HCT116 (cell line): Measurements from ENCODE around the gene PAM16.

ENCODE experiments used
- CTCF ChIP-seq, 3 experiments: fragments of 200-600 bp in 1 of 3; sonication (generic) in 1 of 3; IDR thresholded peaks in 2 of 3; conservative IDR thresholded peaks in 1 of 3; 2 replicates each; pipeline ENCODE4 v1.5.1; 2012 to 2017; ENCODE audit warnings: low read depth in 2 of 3, low read length in 2 of 3, antibody characterized with exemption in 1 of 3, borderline replicate concordance in 1 of 3, control low read depth in 1 of 3, mild to moderate bottlenecking in 1 of 3, mixed read lengths in 1 of 3, mixed run types in 1 of 3, moderate library complexity in 1 of 3; ENCODE audit not compliant: insufficient read depth in 1 of 3
- EGR1 ChIP-seq: IDR thresholded peaks from 2 replicates; pipeline ENCODE4 v1.6.1; 2012; ENCODE audit warnings: low read depth
- FOSL1 ChIP-seq: IDR thresholded peaks from 2 replicates; pipeline ENCODE4 v1.6.1; 2012; ENCODE audit warnings: low read depth
- MAX ChIP-seq: IDR thresholded peaks from 2 replicates; pipeline ENCODE4 v1.6.1; 2012
- POLR2AphosphoS5 ChIP-seq: IDR thresholded peaks from 2 replicates; pipeline ENCODE4 v1.6.1; 2011; ENCODE audit warnings: mild to moderate bottlenecking, low read depth, low read length, moderate library complexity
- SRF ChIP-seq: IDR thresholded peaks from 2 replicates; pipeline ENCODE4 v1.6.1; 2012; ENCODE audit warnings: low read depth

DNA sequence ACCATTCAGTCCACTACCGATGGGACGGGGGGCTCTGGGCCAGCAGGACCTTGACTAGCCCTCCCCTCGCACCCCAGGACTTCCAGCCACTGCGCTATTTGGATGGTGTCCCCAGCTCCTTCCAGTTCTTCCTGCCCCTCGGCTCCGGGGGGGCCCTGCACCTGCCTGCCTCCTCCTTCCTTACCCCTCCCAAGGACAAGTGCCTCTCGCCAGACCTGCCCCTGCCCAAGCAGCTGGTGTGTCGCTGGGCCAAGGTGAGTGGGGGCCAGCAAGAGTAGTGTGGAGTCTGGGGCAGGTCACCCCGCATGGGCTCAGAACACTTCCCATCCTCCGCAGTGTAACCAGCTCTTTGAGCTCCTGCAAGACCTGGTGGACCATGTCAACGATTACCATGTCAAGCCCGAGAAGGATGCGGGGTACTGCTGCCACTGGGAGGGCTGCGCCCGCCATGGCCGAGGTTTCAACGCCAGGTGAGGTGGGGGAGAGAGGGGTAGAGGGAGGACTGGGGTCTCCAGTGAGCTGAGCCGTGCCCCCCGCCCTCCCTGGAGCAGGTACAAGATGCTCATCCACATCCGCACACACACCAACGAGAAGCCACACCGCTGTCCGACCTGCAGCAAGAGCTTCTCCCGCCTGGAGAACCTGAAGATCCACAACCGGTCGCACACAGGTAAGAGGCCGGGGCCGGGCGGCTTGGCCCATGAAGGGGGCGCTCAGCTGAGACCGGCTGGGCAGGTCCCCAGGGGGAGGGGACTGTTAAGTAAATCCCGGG lies 16.2 kb downstream of the PAM16 start:
- TF ChIP-seq SRF (no peak), MAX (no peak), POLR2AphosphoS5 (no peak), CTCF (IDR thresholded peaks at IDR 0.05 in 2 of 3, conservative IDR thresholded peaks at IDR 0.05 in 1 of 3; ENCODE audit: borderline replicate concordance in 1 of 3, insufficient read depth in 1 of 3, low read depth in 2 of 3, low read length in 2 of 3) (no peak), EGR1 (no peak), FOSL1 (no peak)
